Measurements from ENCODE around the gene PWWP2B. TPM values are rescaled to one million over a fixed set of nuclear protein-coding genes. Genes with fewer than 3 reads are reported as not detected.

Gene PWWP2B
- total and polyA plus RNA-seq, 11 donors, result 10.5 to 23.5 (median 15.3) TPM

GRCh38 chr10:132373241-132373955 lies 23.6 kb upstream of the PWWP2B start:
- ATAC-seq (no peak), DNase-seq (peak in 2 of 5 donors; percentile 7 to 39)
- TF ChIP-seq CTCF (IDR thresholded peaks at IDR 0.05) (no peak), POLR2A (IDR thresholded peaks at IDR 0.05) (no peak)
- H3K36me3 ChIP-seq, result peaks cover 0 to 1% (median 0%) of the 10 kb centered on the region in 9 donors
- peaks cover 0 to 16% (median 0%) of the 10 kb centered on the region in 12 donors for H3K4me1 ChIP-seq
- no peak overlapping the region for H3K4me3 ChIP-seq
- intact Hi-C loops (cut with DNase I), result no loop called here
- H3K9me3 ChIP-seq, result peaks cover 0 to 1% (median 0%) of the 10 kb centered on the region in 12 donors
- WGBS, 4 donors, result 81 to 86% (median 83%) methylated on average over 25 of the region's 25 CpGs
- no peak overlapping the region for H3K27ac ChIP-seq
- no peaks in the 10 kb centered on the region for H3K27me3 ChIP-seq

GRCh38 chr10:132374176-132374575 lies 22.8 kb upstream of the PWWP2B start:
- WGBS, 4 donors, result 83 to 99% (median 89%) methylated on average over 7 to 8 of the region's 8 CpGs
- H3K4me3 ChIP-seq, result no peak overlapping the region
- H3K36me3 ChIP-seq, result no peaks in the 10 kb centered on the region
- intact Hi-C loops (cut with DNase I), result no loop called here
- ATAC-seq, result no peak
- H3K27me3 ChIP-seq, result no peaks in the 10 kb centered on the region
- DNase-seq, result peak in 1 of 5 donors; percentile 37
- peaks cover 0 to 16% (median 0%) of the 10 kb centered on the region in 12 donors for H3K4me1 ChIP-seq
- no peak for TF ChIP-seq CTCF (IDR thresholded peaks at IDR 0.05)
- no peaks in the 10 kb centered on the region for H3K9me3 ChIP-seq
- no peak overlapping the region for H3K27ac ChIP-seq

GRCh38 chr10:132374612-132375011 lies 22.4 kb upstream of the PWWP2B start:
- Histone ChIP-seq H3K4me1 (peaks cover 0 to 16% (median 0%) of the 10 kb centered on the region in 12 donors), H3K36me3 (no peaks in the 10 kb centered on the region), H3K27me3 (no peaks in the 10 kb centered on the region), H3K4me3 (no peak overlapping the region), H3K9me3 (no peaks in the 10 kb centered on the region), H3K27ac (no peak overlapping the region)
- intact Hi-C loops (cut with DNase I), result no loop called here
- WGBS, 4 donors, result 91 to 92% (median 92%) methylated on average over 13 to 14 of the region's 14 CpGs
- TF ChIP-seq CTCF (IDR thresholded peaks at IDR 0.05) (no peak), POLR2A (IDR thresholded peaks at IDR 0.05) (no peak)
- ATAC-seq, result no peak
- DNase-seq, result peak in 1 of 5 donors; percentile 46

GRCh38 chr10:132375116-132375794 lies 21.7 kb upstream of the PWWP2B start:
- no peak overlapping the region for H3K4me3 ChIP-seq
- peaks cover 0 to 16% (median 0%) of the 10 kb centered on the region in 12 donors for H3K4me1 ChIP-seq
- H3K27ac ChIP-seq, result no peak overlapping the region
- ATAC-seq, result no peak
- peak in 1 of 5 donors; percentile 35 for DNase-seq
- no peaks in the 10 kb centered on the region for H3K27me3 ChIP-seq
- 82 to 91% (median 86%) methylated on average over 26 of the region's 26 CpGs for WGBS, 4 donors
- intact Hi-C loops (cut with DNase I), result no loop called here
- TF ChIP-seq POLR2A (IDR thresholded peaks at IDR 0.05) (no peak), CTCF (IDR thresholded peaks at IDR 0.05) (no peak)
- no peaks in the 10 kb centered on the region for H3K36me3 ChIP-seq
- no peaks in the 10 kb centered on the region for H3K9me3 ChIP-seq

Data from heart left ventricle (tissue), 16 donors.